Ramos (cell line): ENCODE measurements around the gene PRR11.
"Not testable (repeated sequence)": the region's sequence is repeated elsewhere in the genome, so short reads cannot be mapped to it uniquely, and the experiment has no call there.

ENCODE experiments used
- in situ Hi-C: fragments of 300-500 bp; cut with MboI; formaldehyde crosslinking; loops from one replicate; pipeline ENCODE4 v1.14.3; 2022; ENCODE audit warnings: low sequenced_read_pairs; ENCODE audit not compliant: unreplicated experiment

The PRR11 gene

DNA sequence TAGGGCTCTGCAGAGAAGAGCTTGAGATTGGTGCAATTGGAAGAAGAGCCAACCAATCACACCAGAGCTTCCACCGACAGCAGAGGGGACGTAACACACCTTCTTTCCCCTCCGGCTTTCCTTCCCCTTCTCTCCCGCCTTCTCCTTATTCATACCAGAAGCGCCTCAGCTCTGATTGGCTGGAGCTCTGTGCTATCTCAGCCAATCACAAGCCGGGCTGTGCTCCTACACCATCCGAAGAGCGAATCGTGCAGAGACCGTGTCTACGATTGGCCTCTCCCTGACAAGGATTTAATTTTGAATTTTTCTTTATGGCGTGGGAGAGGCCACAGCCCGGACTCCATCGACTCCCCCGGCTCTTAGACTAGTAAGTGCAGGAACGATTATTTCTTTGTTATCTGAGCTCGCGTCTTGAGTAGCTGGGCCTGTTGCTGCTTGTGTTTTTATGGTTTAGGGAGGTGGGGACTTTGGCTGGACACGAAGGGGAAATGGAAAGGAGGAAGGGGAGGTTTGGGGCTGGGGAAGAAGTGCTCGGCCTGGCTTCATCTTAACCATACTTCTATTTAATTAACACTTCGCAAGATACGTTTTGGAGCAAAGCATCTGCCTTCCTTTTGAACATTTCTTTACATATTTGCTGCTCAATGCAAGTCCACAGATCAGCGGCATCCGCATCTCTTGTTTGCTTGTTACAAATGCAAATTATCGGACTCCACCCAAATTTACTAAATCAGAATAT is at the start of gene PRR11:
TSS of gene PRR11 (plus strand) at position 308 of the 739 bp plus-strand sequence. CDS start 14,007 bp downstream, outside the sequence.
- in situ Hi-C loops = no loop called here

DNA sequence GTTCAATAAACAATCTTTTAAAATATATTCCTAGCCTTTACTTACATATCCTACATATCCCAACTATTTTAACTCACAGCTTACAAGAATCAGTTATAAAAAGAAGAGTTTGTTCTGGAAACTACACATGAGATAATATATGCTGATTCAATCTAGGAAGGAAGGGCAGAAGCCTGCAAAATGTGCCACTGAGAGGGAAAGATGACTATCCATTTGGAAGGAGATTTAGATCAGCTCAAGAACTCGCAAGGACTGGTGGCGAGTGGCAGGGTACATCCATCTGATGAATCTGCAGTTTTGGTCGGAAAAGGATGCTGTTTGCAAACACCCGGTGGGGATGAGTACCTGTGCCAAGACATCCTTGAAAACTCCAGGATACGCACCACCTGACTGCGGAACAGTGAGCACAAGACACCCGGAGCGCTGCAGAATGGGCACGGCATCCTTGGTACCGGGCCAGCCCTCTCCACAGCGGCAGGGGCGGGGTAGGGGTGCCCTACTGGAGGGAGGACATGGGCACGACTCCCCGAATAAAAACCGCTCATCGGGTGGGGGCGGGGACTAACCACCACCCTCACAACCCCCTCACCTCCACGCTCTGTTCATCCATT is 49.6 kb upstream of the PRR11 start:
- in situ Hi-C loops = no loop called here

DNA sequence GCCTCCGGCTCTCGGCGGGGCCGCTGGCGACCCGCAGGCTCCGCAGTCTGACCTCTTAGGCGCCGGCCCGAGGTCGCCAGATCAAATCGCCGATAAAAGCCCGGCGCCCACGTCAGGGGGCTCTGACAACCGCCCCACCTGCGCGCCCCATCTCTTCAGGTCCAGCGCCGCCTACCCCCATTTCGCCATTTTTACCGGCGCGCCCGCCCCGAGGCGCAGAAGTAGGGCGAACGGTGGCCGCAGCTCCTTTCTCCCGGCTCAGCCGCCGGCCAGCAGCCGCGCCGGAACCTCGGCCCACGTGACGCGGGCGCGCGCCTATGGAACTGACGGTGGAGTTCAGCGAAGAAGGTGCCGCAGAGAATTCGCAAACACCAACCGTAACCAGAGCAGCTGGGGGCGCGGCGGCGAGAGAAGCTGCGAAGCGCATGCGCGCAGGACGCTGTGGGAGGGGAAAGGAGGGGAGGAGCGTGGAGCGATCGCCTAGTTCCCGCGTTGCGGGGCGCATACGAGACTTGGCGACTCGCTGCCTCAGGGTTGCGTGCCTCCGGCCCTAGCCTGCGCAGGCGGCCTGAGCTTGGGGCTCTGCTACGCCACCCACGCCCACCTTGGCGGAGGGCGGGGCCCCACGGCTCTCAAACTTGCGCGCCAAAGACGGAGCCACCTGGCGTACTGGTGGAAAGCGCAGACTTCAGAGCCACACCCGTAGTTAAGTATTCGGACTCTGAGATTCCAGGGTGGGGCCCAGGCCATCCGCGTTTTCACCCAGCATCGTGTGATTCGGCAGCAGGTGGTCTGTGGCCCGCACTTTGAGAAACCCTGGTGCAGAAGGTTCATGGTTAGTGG is 48.9 kb upstream of the PRR11 start, which contains the start of gene TRIM37:
TSS of gene TRIM37 (minus strand) at position 418 of the 843 bp plus-strand sequence. CDS start 419 bp downstream, outside the sequence.
- in situ Hi-C loops = no loop called here

GRCh38 chr17:59107306-59107670 is 48.3 kb upstream of the PRR11 start:
- in situ Hi-C loops = no loop called here

DNA sequence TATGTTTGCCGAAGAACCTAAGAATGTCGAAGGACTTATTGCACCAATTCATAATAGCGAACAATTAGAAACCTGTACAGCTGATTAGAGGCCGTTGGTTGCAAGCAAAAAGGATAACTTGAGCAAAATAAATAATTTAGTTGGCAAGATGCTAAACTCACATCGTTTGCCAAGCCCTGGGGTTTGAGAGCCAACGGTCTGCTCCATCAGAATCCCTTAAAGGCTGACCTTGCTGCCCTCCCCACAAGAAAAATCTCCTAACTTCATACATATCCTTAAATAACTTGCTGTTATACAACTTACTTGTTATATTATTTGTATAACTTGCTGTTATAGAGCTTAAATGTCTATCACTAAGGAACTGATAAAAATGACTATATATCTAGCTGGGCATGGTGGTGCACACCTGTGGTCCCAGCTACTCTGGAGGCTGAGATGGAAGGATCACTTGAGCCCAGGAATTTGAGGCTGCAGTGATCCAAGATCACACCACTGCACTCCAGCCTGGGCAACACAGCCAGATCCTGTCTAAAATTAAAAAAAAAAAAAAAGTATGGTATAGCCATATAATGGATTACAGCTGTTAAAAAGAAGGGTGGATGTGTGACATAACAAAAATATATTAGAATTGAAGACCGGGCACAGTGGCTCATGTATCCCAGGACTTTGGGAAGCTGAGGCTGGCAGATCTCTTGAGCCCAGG is 47.0 kb upstream of the PRR11 start:
- in situ Hi-C loops = no loop called here

- in situ Hi-C loops = no loop called here
These were observed 44.6 kb upstream of the PRR11 start for GRCh38 chr17:59110973-59111372.

- in situ Hi-C loops = no loop called here
These were observed 44.0 kb upstream of the PRR11 start for GRCh38 chr17:59111539-59111938.

- in situ Hi-C loops = no loop called here
These were observed 40.1 kb upstream of the PRR11 start for GRCh38 chr17:59115474-59115873.

GRCh38 chr17:59121901-59122480 is 33.6 kb upstream of the PRR11 start:
- in situ Hi-C loops = no loop called here

DNA sequence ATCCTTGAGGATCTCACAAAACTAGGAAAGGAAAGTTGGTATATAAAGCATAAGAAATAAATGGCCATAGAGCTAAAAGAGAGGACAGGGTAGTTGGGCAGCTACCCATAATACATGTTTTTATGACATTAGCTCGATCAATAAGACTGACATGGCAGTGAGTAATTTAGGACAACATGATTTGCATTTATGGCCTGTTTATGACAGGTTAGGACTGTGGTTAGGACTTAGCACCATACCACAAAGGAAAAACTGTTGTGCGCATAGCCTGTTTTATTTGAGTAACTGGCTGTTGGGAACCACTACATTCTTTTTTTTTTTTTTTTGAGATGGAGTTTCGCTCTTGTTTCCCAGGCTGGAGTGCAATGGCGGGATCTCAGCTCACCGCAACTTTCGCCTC is 30.9 kb upstream of the PRR11 start:
- in situ Hi-C loops = no loop called here

DNA sequence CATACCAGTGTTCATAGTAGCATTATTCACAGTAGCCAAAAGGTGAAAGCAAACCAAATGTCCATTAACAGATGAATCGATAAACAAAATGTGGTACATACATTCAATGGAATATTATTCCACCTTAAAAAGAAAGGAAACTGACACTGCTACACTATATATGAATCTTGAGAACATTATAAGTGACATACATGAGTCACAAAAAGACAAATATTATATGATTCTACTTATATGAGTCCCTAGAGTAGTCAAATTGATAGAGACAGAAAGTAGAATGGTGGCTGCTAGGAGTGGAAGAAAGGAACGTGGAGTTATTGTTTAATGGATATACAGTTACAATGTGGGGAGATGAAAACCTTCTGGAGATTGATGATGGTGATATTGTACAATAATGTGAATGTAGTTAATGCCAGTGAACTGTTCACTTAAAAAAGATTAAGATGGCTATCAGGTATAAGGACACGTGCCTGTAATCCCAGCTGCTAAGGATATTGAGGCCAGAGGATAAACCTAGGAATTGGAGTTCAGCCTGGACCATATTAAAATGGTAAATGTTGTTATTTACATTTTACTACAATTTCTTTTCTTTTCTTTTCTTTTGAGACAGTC is 28.6 kb upstream of the PRR11 start:
- in situ Hi-C loops = no loop called here

GRCh38 chr17:59129814-59130213 is 25.7 kb upstream of the PRR11 start:
- in situ Hi-C loops = no loop called here

DNA sequence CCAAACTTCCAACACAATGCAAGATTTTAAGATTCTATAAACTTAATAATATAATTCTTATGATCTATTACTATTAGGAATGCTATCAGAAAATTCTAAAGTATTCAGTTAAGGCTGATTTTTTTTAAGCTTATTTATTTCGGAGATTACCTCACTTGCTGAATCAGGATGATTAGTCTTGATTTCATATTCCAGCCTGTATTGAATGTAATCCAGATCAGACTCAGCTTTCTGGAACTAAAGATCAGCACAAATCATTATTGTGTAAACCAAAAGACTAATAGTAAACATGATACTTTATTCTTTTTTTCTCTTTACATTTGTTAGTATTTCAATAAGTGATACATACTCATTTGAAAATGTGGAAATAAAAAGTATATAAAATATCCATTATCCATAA is 24.4 kb upstream of the PRR11 start:
- in situ Hi-C loops = no loop called here

GRCh38 chr17:59138339-59138738 is 17.2 kb upstream of the PRR11 start:
- in situ Hi-C loops = not testable (repeated sequence)

- in situ Hi-C loops = no loop called here
These were observed 15.6 kb upstream of the PRR11 start for GRCh38 chr17:59139939-59140338.

GRCh38 chr17:59141860-59142259 is 13.7 kb upstream of the PRR11 start:
- in situ Hi-C loops = no loop called here

DNA sequence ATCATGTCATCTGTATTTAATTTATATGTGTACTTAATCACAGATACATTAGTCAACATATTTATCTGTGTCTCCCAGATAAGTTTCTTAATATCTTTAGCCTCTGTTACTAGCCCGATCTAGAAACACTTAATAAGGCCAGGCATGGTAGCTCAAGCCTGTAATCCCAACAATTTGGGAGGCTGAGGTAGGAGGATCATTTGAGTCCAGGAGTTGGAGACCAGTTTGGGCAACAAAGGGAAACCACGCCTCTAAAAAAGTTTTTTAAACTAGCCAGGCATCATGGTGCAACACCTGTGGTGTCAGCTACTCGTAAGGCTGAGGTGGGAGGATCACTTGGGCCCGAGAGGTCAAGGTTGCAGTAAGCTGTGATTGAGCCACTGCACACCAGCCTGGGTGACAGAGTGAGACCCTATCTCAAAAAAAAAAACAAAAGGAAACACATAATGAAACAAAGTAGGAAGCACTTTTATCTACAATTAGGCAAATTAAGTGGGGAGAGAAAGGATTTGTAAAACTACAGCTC is 9.9 kb upstream of the PRR11 start:
- in situ Hi-C loops = no loop called here

DNA sequence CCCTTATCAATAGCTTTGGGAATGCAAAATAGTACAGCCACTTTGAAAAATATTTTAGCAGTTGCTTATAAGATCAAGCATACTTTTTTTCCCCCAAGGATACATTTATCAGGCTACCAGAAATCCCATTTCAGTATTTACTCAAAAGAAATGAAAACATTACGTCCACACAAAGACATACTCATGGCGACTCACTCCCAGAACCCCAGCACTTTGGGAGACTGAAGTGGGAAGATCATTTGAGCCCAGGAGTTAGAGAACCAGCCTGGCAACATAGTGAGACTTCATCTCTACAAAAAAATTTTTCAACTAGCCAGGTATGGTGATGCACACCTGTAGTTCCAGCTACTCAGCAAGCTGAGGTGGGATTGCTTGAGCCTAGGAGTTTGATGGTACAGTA is 6.5 kb upstream of the PRR11 start:
- in situ Hi-C loops = no loop called here

DNA sequence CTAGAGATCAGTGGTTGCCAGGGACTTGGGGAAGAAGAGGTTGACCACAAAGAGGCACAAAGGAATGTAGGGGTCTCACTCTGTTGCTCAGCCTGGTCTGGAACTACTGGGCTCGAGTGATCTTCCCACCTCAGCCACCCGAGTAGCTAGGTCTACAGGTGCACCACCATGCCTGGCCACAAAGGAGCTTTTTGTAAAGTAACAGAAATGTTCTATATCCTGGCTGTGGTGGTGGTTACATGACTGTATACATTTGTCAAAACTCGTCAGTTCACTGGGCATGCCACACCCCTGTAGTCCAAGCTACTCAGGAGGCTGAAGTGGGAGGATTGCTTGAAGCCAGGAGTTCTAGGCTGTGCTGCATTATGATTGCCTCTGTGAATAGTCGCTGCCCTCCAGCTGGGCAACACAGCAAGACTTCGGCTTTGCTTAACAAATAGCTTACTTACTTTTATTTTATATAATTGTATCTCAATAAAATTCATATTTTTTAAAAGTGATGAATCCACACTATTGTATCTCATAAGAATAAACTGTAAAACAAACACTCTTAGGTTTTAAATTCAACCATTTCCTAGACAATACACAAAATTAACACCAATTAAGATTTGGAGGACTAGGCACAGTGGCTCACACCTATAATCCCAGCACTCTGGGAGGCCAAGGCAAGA is 5.6 kb upstream of the PRR11 start:
- in situ Hi-C loops = no loop called here
